ENCODE data around the gene OR10S1.
"Not testable (repeated sequence)": the region's sequence is repeated elsewhere in the genome, so short reads cannot be mapped to it uniquely, and the experiment has no call there.

The OR10S1 gene, protein sequence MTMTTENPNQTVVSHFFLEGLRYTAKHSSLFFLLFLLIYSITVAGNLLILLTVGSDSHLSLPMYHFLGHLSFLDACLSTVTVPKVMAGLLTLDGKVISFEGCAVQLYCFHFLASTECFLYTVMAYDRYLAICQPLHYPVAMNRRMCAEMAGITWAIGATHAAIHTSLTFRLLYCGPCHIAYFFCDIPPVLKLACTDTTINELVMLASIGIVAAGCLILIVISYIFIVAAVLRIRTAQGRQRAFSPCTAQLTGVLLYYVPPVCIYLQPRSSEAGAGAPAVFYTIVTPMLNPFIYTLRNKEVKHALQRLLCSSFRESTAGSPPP

DNA sequence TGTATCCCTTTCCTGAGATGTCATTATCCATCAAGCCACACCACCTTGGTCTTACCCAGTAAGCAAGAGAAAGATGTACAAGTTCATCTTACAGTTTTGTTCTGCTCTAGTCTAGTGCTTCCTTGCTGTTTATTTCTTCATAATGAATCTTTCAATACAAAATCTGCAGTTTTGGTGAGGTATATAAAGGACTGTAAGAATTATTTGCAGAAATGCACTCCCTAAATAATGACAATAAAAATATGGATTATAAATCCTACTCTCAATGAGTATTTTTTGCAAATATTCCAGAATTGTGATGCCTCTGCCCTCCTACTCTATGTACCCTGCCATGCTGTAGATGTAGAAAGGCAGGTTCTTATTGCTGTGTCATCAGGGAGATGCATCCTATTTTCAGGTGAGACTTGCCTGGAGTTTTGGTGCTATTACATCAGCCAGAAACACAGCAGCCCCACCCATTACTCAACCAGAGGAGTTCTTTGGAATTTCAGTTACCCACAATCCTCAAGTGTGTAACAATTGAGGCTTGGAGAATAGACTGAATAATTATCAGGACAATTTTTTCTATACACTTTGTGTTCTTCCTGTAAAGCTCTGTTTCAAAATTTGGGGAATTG, at the start of gene OR10S1:
OR10S1 (minus strand) TSS at position 51 of the 617 bp plus-strand sequence. CDS start 117 bp downstream, outside the sequence.
- no peak for DNase-seq

DNA sequence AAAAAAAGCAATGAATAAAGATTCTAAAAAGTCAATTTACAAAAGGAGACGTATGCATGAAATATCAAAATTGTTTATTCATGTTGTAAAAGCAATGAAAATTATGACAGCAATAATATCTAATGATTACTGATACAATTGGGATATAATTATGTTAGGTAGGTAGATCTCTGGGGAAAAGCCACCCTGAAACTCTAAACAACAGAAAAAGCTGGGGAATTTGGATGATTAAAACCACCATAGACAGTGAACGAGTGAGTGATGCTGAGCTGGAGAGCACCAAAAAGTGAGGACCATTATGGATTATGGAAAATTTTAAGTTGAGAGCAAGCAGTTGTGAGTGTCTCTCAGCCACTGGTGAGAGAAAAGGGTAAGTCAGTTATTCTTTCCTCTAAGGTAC, 48.9 kb upstream of the OR10S1 start, which contains the start of gene OR10G8:
OR10G8 (plus strand) TSS at position 301 of the 400 bp plus-strand sequence. CDS start 2,825 bp downstream, outside the sequence.
- DNase-seq, result no peak

DNA sequence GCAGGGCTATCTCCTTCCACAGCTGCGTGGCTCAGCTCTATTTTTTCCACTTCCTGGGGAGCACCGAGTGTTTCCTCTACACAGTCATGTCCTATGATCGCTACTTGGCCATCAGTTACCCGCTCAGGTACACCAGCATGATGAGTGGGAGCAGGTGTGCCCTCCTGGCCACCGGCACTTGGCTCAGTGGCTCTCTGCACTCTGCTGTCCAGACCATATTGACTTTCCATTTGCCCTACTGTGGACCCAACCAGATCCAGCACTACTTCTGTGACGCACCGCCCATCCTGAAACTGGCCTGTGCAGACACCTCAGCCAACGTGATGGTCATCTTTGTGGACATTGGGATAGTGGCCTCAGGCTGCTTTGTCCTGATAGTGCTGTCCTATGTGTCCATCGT, 38.3 kb upstream of the OR10S1 start:
- not testable (repeated sequence) for DNase-seq

DNA sequence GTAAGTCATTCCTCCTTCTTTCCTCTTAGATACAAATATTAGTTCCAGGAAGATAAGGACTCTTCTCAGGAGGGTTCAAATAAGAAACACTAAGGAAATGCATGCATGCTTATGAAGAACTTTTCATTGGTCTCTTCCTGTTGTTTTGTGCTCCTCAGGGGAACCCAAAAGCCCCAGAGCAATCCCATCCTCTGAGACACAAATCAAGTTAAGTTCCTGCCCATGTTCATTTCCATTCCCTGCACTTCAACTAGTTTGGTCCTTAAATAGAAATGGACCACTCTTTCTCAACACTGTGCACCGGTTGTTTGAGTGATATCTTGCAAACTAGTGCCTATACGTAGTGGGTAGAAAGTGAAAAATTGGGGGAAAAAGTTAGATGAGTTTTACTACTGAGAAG, 35.1 kb upstream of the OR10S1 start, which contains the start of gene OR10G4:
OR10G4 (plus strand) TSS at position 301 of the 400 bp plus-strand sequence. CDS start 2,578 bp downstream, outside the sequence.
- DNase-seq, result no peak

DNA sequence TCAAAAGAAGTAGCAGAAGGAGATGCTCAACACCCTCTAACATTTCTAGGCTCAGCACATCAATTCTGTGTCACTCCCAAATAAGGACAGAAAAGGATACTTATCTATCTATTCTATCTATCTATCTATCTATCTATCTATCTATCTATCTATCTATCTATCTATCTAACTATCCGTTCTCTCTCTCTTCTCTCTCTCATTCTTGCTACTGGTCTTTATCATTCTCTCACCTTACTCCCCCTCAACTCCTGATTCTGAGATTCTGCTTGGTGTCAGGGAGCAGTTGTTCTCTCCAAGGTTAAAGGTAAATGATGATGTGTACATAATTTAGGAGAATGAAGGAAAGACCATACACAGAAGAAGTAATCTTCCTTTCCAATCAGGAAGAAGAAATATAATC, 17.5 kb upstream of the OR10S1 start, which contains the start of gene OR10G6:
OR10G6 (minus strand) TSS at position 43 of the 400 bp plus-strand sequence; CDS start at position 43, 0 bp downstream.
- no peak for DNase-seq

DNA sequence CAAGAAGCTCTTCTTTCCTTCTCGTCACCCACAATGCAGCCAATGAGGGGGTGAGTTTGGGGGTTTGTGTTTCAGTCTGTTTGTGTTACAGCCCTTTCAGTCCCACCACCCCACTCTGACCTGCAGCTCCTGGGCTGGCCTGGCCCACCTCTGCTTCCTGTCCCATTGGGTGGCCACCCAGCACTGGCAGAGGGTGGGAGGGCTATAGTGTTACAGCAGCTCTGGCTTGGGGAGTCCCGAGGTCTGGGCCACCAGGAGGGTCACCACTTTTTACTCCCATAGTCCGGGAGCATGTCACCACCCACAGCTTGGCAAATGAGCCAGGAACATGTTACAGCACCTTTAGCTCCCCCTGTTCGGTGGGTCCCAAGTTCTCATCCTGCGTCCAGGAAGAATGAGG, 1.7 kb upstream of the OR10S1 start:
- DNase-seq, result no peak

DNA sequence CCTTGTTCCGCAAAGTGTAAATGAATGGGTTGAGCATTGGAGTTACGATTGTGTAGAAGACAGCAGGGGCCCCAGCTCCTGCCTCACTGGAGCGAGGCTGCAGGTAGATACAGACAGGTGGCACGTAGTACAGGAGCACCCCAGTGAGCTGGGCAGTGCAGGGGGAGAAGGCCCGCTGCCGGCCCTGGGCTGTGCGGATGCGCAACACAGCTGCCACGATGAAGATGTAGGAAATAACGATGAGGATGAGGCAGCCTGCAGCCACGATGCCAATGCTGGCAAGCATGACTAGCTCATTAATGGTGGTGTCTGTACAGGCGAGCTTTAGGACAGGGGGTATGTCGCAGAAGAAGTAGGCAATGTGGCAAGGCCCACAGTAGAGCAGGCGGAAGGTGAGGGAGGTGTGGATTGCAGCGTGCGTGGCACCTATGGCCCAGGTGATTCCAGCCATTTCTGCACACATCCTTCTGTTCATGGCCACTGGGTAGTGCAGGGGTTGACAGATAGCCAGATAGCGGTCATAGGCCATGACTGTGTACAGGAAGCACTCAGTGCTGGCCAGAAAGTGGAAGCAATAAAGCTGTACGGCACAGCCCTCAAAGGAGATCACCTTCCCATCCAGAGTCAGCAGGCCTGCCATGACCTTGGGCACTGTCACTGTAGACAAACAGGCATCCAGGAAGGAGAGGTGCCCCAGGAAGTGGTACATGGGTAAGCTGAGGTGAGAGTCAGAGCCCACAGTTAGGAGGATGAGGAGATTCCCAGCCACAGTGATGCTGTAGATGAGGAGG, 616 bp downstream of the OR10S1 start:
- no peak for DNase-seq

DNA sequence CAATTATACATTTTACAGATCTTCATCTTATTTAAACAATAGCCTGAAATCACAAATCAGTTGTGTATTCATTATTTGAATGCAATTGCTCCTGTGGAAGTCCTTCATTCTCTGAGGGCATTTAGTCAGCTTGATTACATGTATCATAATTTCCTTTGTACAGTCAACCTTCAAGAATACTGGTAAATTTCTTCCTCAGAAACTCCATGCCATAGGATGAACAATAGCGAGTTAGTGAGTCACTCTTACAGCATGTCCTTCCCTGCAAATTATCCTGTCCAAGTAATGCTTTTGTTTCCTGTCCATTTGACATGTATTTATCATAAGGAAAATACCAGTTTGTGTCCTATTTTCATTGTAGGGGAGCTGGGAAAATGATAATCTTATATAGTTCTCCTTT, 3.8 kb downstream of the OR10S1 start:
- DNase-seq, result no peak

DNA sequence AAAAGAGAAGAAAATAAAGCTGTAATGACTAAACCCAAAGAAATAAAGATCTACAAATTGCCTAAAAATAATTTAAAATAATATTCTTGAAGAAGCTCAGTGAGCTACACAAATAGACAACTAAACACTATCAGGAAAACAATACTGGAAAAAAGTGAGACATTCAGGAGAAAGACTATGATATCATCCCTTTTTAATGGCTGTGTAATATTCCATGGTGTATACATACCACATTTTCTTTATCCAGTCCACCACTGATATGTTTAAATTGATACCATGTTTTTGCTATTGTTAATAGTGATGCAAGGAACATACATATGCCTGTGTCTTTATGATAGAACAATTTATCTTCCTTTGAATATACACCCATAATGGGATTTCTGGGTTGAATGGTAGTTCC, 20.8 kb downstream of the OR10S1 start:
- DNase-seq, result no peak

DNA sequence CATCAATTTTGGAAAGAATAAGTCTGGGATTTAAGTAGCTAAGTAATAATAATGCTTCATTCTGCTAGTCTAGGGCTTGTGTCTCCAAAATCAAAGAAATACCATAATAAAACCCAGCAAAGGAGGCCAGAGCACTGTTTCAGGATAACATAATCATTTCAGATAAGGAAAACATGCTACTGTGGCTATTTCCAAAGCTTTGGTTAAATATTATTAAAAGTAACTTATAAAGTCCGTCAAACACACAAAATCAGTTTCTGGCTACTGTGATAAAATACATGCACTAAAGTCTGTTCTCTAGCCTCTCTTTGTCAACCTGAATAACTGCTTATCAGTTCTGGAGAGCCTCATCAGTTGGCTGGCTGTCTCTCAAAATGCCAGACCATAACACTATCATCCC, 32.4 kb downstream of the OR10S1 start:
- DNase-seq, result no peak

DNA sequence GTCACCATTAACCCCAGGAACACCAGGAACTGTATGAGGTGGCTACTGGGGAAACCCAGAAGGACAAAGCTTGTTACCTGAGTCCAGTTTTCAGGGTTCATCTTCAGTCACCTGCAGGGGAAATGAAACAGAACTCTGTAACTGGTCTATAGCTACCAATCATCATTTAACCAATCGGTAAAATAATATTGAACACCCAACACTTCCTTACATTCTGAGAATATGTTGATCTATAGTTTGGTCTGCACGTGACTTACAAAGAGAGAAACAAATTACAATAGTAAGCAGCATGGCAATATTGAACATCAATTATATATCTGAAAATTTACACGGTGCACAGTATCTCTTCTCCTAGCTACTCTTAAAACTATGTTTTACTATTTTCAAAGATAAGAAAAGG, 33.8 kb downstream of the OR10S1 start, which contains the start of gene OR6T1:
OR6T1 (minus strand) TSS at position 101 of the 400 bp plus-strand sequence; CDS start at position 101, 0 bp downstream.
- DNase-seq, result no peak

DNA sequence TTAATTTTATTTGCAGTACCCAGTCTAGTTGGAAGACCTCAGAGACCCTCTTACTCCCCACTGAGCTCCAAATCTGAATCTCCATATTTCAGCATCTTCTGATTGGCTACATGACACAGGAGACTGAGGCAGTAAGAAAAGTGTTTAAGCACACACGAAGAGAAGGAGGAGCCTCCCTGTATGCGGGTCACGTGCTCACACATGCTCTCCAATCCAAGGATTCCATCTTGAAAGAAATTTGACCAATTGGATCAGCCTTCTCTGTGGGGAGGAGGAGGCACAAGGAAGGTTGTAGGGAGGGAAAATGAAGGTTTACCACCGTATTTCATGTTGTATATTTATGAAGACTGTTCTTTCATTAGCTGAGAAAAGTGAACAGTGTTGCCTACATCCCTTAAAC, 35.2 kb downstream of the OR10S1 start:
- DNase-seq, result no peak

DNA sequence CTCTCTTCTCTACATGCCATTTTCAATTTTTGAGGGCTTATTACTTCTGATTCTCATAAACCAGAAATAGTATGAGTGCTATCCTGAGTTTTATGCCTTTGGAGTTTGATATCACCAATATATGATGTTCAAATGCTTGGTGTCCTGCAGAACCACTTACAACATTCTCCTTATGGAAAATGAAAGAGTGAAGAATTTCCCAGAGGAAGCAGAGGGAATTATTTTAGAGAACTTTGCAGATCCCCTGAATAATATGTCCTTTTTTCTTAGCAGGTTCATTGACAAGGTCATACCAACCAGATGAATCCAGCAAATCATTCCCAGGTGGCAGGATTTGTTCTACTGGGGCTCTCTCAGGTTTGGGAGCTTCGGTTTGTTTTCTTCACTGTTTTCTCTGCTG, 38.3 kb downstream of the OR10S1 start, which contains the start of gene OR4D5:
OR4D5 (plus strand) TSS at position 301 of the 400 bp plus-strand sequence; CDS start at position 301, 0 bp downstream.
- DNase-seq, result no peak
